Lung (tissue), 12 donors: ENCODE results near the gene DYNLT1. TPM values are rescaled to one million over a fixed set of nuclear protein-coding genes. Genes with fewer than 3 reads are reported as not detected.
A peak's percentile ranks its signal among the peaks of the same experiment; 100 is the strongest.

Experiments used
- ATAC-seq: fragments of 200-7000 bp; cut with Tn5 transposase; one replicate; pipeline ENCODE4 v1.9.1; 2020; ENCODE audit warnings: moderate number of reproducible peaks; ENCODE audit not compliant: insufficient read depth, low FRiP score
- DNase-seq, 3 donors: peaks; one replicate each; pipeline ENCODE4 v3.0.0-alpha.2; 2013 to 2017
- H3K27ac ChIP-seq, 2 donors: one replicate each; pipeline ENCODE4 v1.5.1; 2013; ENCODE audit warnings: mild to moderate bottlenecking in 2 of 2, moderate library complexity in 2 of 2, control low read depth in 1 of 2, inconsistent platforms in 1 of 2, low read depth in 1 of 2, low read length in 1 of 2
- H3K27me3 ChIP-seq, 3 donors: one replicate each; pipeline ENCODE4 v1.5.1; 2013; ENCODE audit warnings: low read length in 2 of 3; ENCODE audit not compliant: control insufficient read depth in 3 of 3, insufficient read depth in 3 of 3
- H3K36me3 ChIP-seq, 4 donors: one replicate each; pipeline ENCODE4 v1.5.1; 2013; ENCODE audit warnings: low read length in 4 of 4, mild to moderate bottlenecking in 1 of 4, moderate library complexity in 1 of 4; ENCODE audit not compliant: control insufficient read depth in 4 of 4, insufficient read depth in 4 of 4
- H3K4me1 ChIP-seq, 5 donors: one replicate each; pipeline ENCODE4 v1.5.1; 2013; ENCODE audit warnings: low read length in 5 of 5, mild to moderate bottlenecking in 2 of 5, moderate library complexity in 1 of 5; ENCODE audit not compliant: control insufficient read depth in 5 of 5, insufficient read depth in 5 of 5
- H3K4me3 ChIP-seq: one replicate; pipeline ENCODE4 v1.5.1; 2013; ENCODE audit warnings: mild to moderate bottlenecking, control low read depth, moderate library complexity
- H3K9ac ChIP-seq, 2 donors: one replicate each; pipeline ENCODE4 v1.5.1; 2013; ENCODE audit warnings: low read length in 2 of 2, control low read depth in 1 of 2; ENCODE audit not compliant: insufficient read depth in 1 of 2
- H3K9me3 ChIP-seq, 4 donors: one replicate each; pipeline ENCODE4 v1.5.1; 2013; ENCODE audit warnings: low read length in 3 of 4, mild to moderate bottlenecking in 1 of 4, moderate library complexity in 1 of 4; ENCODE audit not compliant: control insufficient read depth in 4 of 4, insufficient read depth in 3 of 4
- WGBS, 2 donors: extraction: QIAGEN DNeasy Blood & Tissue Kit; methylation state at CpG; one replicate each; pipeline ENCODE4 v1.1.7; 2013; 5-methylcytosine and 5-hydroxymethylcytosine counted together
- polyA plus RNA-seq, 2 donors: library from polyadenylated mRNA; stranded (reverse); fragments of 200-250 nt; gene quantifications; one replicate each; pipeline ENCODE4 v1.2.1, GENCODE V29; 2013
- total RNA-seq, 2 donors: library from RNA; depleted of rRNA in 1 of 2; stranded (reverse); fragments of >200 nt in 1 of 2; gene quantifications; one replicate each; pipeline ENCODE4 v1.2.1, GENCODE V29; 2014 to 2021
- TF ChIP-seq, protein P1 (sequence below): IDR thresholded peaks from 2 replicates; pipeline ENCODE4 v1.5.1; 2012; ENCODE audit warnings: mild to moderate bottlenecking; ENCODE audit errors: control extremely low read depth, extremely low read depth
- donor health status: control.
- donor health status: control.
- donor health status: Bipolar disorder and iron deficiency.
- donor health status: healthy.
- donor health status: DM: yes; HTN: yes; CAD: no.

DYNLT1 gene
- total and polyA plus RNA-seq, 4 donors = 83.4 to 268 (median 199) TPM

DNA sequence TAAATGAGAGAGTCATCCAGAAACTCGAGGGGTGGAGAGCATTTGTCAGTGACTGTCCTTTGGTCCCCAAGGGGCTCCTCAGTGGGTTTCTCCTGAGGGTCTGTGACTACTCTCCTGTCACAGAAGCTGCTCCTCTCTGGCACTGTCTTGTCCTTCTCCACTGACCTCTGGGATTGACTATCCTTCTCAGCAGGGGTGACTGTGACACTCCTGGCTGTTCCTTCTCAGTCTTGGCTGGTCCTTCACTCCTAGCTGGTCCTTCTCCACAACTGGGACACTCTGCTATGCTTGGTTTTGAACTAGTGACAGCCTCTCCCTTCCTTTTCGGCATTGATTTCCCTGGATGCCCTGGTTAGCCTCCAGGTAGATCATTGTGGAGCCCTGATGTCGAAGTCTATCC lies 33.5 kb downstream of the DYNLT1 start:
- TF ChIP-seq, protein P1, sequence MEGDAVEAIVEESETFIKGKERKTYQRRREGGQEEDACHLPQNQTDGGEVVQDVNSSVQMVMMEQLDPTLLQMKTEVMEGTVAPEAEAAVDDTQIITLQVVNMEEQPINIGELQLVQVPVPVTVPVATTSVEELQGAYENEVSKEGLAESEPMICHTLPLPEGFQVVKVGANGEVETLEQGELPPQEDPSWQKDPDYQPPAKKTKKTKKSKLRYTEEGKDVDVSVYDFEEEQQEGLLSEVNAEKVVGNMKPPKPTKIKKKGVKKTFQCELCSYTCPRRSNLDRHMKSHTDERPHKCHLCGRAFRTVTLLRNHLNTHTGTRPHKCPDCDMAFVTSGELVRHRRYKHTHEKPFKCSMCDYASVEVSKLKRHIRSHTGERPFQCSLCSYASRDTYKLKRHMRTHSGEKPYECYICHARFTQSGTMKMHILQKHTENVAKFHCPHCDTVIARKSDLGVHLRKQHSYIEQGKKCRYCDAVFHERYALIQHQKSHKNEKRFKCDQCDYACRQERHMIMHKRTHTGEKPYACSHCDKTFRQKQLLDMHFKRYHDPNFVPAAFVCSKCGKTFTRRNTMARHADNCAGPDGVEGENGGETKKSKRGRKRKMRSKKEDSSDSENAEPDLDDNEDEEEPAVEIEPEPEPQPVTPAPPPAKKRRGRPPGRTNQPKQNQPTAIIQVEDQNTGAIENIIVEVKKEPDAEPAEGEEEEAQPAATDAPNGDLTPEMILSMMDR = no peak
- Histone ChIP-seq H3K27me3 (no peaks in the 10 kb centered on the region), H3K9ac (peak overlapping the region in 1 of 2 donors; percentile 57), H3K4me1 (peaks cover 0 to 16% (median 13%) of the 10 kb centered on the region in 5 donors), H3K4me3 (no peak overlapping the region), H3K36me3 (peaks cover 3 to 36% (median 9%) of the 10 kb centered on the region in 4 donors), H3K9me3 (peaks cover 0 to 2% (median 0%) of the 10 kb centered on the region in 4 donors), H3K27ac (no peak overlapping the region)
- DNase-seq = no peak
- 81 to 97% methylated on average over 3 of the region's 3 CpGs for WGBS, 2 donors
- ATAC-seq = no peak

DNA sequence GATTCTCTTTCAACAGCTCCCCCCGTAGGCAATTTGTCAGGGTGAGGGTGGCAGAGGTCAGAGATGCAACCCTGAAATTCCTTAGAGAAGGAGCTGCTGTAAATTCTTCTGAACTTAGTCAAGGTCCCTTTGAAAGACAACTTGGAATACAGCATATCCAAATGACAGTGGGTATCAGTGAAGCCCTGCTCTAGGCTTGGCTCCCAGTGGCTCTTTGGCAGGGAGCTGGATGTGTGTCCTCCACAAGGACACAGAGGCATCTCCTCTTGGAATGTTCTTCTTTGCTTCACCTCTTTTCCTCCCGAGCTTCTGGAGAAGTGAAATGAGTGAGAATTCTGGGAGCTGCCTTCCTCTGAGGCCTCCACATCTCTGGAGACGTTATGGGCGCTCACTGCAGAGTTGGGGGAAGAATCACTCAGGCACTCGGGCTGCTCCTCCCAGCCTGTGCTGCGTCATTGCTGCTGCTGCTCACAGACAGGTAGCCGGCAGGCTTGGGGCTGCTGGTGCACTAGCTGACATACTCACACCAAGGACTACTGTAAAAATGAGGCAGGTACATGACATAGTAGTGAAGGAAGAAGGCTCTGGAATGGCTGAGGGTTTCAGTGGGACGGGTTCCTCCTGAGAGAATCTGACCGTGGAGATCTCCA lies 34.1 kb downstream of the DYNLT1 start:
- ATAC-seq (no peak), DNase-seq (no peak)
- Histone ChIP-seq H3K36me3 (peaks cover 3 to 40% (median 9%) of the 10 kb centered on the region in 4 donors), H3K9me3 (peaks cover 0 to 2% (median 0%) of the 10 kb centered on the region in 4 donors), H3K4me1 (peaks cover 0 to 16% (median 13%) of the 10 kb centered on the region in 5 donors), H3K9ac (no peak overlapping the region), H3K27ac (no peak overlapping the region), H3K4me3 (no peak overlapping the region), H3K27me3 (no peaks in the 10 kb centered on the region)
- TF ChIP-seq, protein P1 = no peak
- WGBS, 2 donors = 78 to 88% methylated on average over 9 of the region's 9 CpGs

DNA sequence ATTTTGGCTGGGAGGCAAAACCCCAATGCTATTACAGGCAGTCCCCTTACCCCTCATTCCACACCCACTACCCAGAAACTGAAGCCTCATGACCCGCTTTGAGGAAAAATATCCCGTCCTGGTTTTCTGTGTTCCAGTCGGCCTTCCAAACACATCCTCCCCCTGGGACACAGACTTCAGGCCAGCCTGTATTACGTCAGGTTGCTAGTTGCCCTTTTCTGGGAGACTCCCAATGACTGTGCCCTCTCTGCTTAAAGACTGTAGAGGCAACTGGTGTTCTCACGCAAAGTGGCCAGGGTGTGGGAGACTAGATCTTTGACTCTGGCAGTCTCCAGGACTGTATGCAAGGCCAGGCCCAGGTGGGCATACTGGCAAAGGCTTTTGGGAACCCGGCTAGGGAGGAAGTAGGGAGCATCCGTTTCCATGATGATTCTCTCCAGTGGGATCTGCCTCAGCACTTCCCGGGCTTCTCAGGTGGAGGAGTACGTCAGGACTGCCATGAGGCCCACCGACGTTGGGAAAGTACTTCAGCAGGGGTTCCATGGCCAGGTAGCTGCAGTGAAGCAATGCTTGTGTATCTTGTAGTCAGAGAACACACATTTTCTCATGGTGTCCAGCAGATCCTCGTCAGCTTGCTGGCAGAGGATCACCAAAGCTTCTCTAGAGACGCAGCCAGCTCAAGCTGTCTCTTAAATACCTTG lies 34.9 kb downstream of the DYNLT1 start:
- TF ChIP-seq, protein P1 = no peak
- H3K27me3 ChIP-seq = no peaks in the 10 kb centered on the region
- H3K4me3 ChIP-seq = no peak overlapping the region
- no peak for DNase-seq
- H3K9ac ChIP-seq = no peak overlapping the region
- peaks cover 3 to 40% (median 9%) of the 10 kb centered on the region in 4 donors for H3K36me3 ChIP-seq
- no peak for ATAC-seq
- H3K9me3 ChIP-seq = peaks cover 0 to 2% (median 0%) of the 10 kb centered on the region in 4 donors
- H3K4me1 ChIP-seq = peaks cover 0 to 16% (median 13%) of the 10 kb centered on the region in 5 donors
- WGBS, 2 donors = 93 to 97% methylated on average over 13 of the region's 13 CpGs
- H3K27ac ChIP-seq = no peak overlapping the region
